ENCODE measurements around the gene HMG20A. TPM values are rescaled to one million over a fixed set of nuclear protein-coding genes. Genes with fewer than 3 reads are reported as not detected.
A peak's percentile ranks its signal among the peaks of the same experiment; 100 is the strongest.

The HMG20A gene
- total RNA-seq, 2 donors from 2014 or later = 49.8 to 58.2 TPM

DNA sequence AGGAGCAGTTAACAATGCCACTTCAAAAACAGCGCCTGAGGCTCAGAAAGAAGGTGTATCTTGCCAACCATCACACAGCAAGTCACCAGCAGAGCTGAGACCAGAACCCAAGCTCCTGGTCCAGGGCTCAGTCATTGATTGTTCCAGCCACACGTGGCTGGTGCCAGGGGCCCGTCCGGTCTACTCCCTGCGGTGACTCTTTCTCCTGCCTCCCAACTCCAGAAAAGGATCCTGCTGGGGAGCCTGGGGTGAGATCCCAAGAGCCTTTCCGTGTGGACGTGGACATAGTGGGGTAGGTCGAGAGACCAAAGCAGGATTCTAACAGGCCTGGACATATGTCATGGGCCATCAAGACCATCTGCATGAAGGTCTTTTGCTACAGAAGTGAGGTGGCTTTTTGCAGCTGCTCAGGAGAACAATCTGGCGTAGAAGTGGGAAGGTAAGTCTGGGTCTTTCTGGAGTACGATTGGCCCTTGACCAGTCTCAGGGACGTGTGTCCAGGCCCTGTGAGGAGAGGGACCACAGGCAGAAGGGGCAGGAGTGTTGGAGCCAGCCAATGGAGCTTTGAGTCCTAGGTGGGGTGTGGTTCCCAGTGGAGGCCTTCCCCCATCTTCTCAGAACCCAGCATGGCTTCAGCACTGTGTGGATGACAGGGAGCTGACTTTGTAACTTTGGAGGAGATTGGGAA, 105.4 kb downstream of the HMG20A start:
- WGBS, 2 experiments (ENCODE audit: insufficient coverage in 1 of 2, insufficient read length in 1 of 2) = 79 to 83% methylated on average over 3 to 11 of the region's 11 CpGs
- DNase-seq = peak; percentile 41
- no peak overlapping the region for H3K4me3 ChIP-seq (ENCODE audit: low read length)
- TF ChIP-seq, protein P1, sequence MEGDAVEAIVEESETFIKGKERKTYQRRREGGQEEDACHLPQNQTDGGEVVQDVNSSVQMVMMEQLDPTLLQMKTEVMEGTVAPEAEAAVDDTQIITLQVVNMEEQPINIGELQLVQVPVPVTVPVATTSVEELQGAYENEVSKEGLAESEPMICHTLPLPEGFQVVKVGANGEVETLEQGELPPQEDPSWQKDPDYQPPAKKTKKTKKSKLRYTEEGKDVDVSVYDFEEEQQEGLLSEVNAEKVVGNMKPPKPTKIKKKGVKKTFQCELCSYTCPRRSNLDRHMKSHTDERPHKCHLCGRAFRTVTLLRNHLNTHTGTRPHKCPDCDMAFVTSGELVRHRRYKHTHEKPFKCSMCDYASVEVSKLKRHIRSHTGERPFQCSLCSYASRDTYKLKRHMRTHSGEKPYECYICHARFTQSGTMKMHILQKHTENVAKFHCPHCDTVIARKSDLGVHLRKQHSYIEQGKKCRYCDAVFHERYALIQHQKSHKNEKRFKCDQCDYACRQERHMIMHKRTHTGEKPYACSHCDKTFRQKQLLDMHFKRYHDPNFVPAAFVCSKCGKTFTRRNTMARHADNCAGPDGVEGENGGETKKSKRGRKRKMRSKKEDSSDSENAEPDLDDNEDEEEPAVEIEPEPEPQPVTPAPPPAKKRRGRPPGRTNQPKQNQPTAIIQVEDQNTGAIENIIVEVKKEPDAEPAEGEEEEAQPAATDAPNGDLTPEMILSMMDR (conservative IDR thresholded peaks at IDR 0.05) = no peak
- H3K36me3 Mint-ChIP-seq (ENCODE audit: low read depth) = no peaks in the 10 kb centered on the region
- H3K9me3 ChIP-seq (ENCODE audit: control insufficient read depth, low read length) = no peaks in the 10 kb centered on the region
- peaks cover 8% of the 10 kb centered on the region for H3K27me3 Mint-ChIP-seq (ENCODE audit: insufficient read depth)
- no peak overlapping the region for H3K4me3 Mint-ChIP-seq
- H3K27ac ChIP-seq (ENCODE audit: low read depth, low read length) = no peak overlapping the region
- H3K4me1 Mint-ChIP-seq = peaks cover 41% of the 10 kb centered on the region
- H3K4me1 ChIP-seq (ENCODE audit: control insufficient read depth, insufficient read depth, low read length) = peaks cover 39% of the 10 kb centered on the region
- H3K36me3 ChIP-seq (ENCODE audit: control insufficient read depth, insufficient read depth, low read length) = no peaks in the 10 kb centered on the region
- H3K9ac ChIP-seq (ENCODE audit: extremely low read depth, low read length, poor library complexity, severe bottlenecking) = no peak overlapping the region
- peaks cover 6% of the 10 kb centered on the region for H3K27me3 ChIP-seq (ENCODE audit: control insufficient read depth, insufficient read depth, low read length, poor library complexity, severe bottlenecking)
- H3K27ac Mint-ChIP-seq = no peak overlapping the region
- H3K9me3 Mint-ChIP-seq = no peaks in the 10 kb centered on the region

DNA sequence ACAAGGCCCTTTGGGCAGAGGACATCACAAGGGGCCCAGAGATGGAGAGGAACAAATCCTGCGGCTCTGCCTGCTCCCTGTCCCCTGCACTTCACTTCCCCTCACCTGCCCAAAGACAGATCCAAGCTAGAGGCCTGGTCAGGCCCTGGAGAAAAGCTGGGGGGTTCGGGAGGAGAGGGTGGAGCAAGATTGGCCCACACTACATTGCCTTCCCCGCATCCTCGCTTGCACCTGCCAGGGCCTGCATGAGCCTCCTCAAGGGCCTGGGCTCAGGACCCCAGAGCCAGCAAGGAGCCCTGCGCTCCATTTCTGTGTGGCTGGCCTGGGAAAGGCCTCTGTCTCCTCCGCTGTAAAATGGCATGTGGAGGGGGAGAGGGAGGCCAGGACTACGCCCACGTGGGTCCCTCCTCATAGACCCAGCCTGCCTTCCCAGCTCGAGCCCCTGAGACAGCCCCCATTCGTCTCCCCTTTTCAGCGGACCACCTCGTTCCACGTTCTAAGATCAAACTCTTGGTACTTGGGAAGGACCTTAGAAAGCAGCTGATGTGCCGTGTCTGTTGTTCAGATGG, 106.0 kb downstream of the HMG20A start:
- H3K4me1 Mint-ChIP-seq = peaks cover 41% of the 10 kb centered on the region
- Histone ChIP-seq H3K27ac (ENCODE audit: low read depth, low read length) (peak overlapping the region; percentile 74), H3K9me3 (ENCODE audit: control insufficient read depth, low read length) (no peaks in the 10 kb centered on the region), H3K9ac (ENCODE audit: extremely low read depth, low read length, poor library complexity, severe bottlenecking) (no peak overlapping the region), H3K4me3 (ENCODE audit: low read length) (no peak overlapping the region), H3K4me1 (ENCODE audit: control insufficient read depth, insufficient read depth, low read length) (peaks cover 39% of the 10 kb centered on the region), H3K36me3 (ENCODE audit: control insufficient read depth, insufficient read depth, low read length) (no peaks in the 10 kb centered on the region), H3K27me3 (ENCODE audit: control insufficient read depth, insufficient read depth, low read length, poor library complexity, severe bottlenecking) (peaks cover 6% of the 10 kb centered on the region)
- no peak overlapping the region for H3K4me3 Mint-ChIP-seq
- TF ChIP-seq, protein P1 (conservative IDR thresholded peaks at IDR 0.05) = no peak
- H3K9me3 Mint-ChIP-seq = no peaks in the 10 kb centered on the region
- peak overlapping the region; percentile 52 for H3K27ac Mint-ChIP-seq
- no peak for DNase-seq
- H3K27me3 Mint-ChIP-seq (ENCODE audit: insufficient read depth) = peaks cover 11% of the 10 kb centered on the region
- WGBS, 2 experiments (ENCODE audit: insufficient coverage in 1 of 2, insufficient read length in 1 of 2) = 57 to 88% methylated on average over 5 to 14 of the region's 14 CpGs
- no peaks in the 10 kb centered on the region for H3K36me3 Mint-ChIP-seq (ENCODE audit: low read depth)

DNA sequence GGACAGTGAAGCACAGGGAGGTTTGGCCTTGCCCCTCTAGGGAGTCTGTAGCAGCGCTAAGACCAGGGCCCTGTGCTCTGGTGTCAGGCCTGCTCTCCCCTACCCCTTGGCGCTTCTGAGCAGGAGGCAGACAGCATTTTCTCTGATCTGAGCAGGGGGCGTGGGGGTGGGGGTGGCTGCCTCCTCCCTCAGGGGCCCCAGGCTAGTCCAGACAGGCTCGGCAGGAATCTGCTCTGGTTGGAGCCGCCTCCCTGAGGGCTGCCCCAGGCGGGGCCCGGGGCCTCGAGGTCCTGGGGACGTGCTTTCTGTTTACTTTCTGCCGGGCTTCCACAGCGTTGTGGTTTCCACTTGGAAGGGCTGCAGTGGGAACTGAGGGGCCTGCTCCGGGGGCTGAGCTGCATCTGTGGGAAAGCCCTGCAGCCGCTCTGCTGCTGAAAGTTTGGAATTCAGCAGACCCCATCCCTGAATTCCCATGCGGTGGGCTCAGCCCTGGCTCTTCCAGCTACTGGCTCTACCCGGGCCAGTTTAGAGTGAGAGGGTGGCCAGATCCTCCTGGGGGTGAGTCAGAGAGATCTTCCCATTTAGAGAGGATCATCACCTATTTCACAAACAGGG, 106.6 kb downstream of the HMG20A start:
- Mint-ChIP-seq H3K9me3 (no peaks in the 10 kb centered on the region), H3K4me1 (peaks cover 41% of the 10 kb centered on the region), H3K27me3 (ENCODE audit: insufficient read depth) (peaks cover 13% of the 10 kb centered on the region), H3K27ac (peak overlapping the region; percentile 52), H3K4me3 (no peak overlapping the region), H3K36me3 (ENCODE audit: low read depth) (no peaks in the 10 kb centered on the region)
- TF ChIP-seq, protein P1 (conservative IDR thresholded peaks at IDR 0.05) = no peak
- peak; percentile 84 for DNase-seq
- Histone ChIP-seq H3K36me3 (ENCODE audit: control insufficient read depth, insufficient read depth, low read length) (no peaks in the 10 kb centered on the region), H3K4me3 (ENCODE audit: low read length) (no peak overlapping the region), H3K27ac (ENCODE audit: low read depth, low read length) (peak overlapping the region; percentile 74), H3K4me1 (ENCODE audit: control insufficient read depth, insufficient read depth, low read length) (peaks cover 39% of the 10 kb centered on the region), H3K27me3 (ENCODE audit: control insufficient read depth, insufficient read depth, low read length, poor library complexity, severe bottlenecking) (peaks cover 6% of the 10 kb centered on the region), H3K9me3 (ENCODE audit: control insufficient read depth, low read length) (no peaks in the 10 kb centered on the region), H3K9ac (ENCODE audit: extremely low read depth, low read length, poor library complexity, severe bottlenecking) (no peak overlapping the region)
- 19 to 53% methylated on average over 5 to 15 of the region's 15 CpGs for WGBS, 2 experiments (ENCODE audit: insufficient coverage in 1 of 2, insufficient read length in 1 of 2)
